ENCODE data around the gene CLDN15.

CLDN15 gene

DNA sequence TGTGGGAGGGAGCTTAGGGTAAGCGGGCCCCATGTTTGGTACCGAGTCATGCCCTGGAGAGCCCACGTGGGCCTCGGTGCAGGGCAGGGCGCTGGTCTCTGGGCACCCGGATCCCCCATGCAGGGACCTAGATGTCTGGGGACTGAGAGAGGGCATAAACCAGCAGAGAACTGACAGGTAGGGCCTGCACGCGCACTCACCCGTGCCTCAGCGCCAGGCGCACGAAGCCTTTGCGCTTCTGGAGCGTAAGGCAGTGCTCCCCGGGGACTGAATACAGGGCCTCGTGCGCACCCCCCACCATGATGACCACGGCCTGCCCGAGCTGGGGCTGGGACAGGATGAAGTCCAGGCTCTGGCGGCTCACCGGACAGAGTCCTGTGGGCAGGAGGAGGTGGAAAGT lies 39.6 kb downstream of the CLDN15 start:
- DNase-seq, result no peak

DNA sequence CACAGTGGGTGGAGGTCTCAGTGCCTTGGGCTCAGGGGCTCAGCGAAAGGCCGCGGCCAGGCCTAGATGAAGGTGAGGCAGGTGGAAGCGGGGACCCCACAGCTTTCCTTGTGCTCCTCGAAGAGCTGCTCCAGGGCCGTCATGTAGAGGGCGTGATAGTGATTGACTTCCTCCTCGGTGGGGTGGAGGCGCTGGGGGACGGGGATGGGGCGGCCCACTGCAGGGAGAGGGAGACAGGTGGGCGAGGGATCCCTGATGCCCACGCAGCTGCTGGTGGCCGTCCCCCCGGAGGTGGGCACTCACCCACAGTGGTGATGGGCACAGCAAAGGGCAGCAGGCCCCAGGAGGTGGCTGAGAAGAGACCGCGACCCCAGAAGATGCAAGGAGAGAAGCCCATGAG lies 41.7 kb downstream of the CLDN15 start:
- no peak for DNase-seq

DNA sequence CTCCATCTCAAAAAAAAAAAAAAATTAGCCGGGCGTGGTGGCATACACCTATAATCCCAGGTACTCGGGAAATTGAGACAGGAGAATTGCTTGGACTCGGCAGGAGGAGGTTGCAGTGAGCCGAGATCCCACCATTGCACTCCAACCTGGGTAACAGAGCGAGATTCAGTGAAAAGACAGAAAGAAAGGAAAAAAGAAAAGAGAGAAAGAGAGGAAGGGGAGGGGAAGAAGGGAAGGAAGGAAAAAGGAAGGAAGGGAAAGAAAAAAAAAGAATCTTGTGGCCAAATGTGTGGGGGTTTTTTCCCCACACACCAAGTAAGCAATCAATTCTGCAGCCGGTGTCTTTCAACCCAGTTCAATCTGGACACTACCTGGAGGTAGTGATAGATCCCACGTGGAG lies 48.5 kb downstream of the CLDN15 start:
- DNase-seq, result no peak

DNA sequence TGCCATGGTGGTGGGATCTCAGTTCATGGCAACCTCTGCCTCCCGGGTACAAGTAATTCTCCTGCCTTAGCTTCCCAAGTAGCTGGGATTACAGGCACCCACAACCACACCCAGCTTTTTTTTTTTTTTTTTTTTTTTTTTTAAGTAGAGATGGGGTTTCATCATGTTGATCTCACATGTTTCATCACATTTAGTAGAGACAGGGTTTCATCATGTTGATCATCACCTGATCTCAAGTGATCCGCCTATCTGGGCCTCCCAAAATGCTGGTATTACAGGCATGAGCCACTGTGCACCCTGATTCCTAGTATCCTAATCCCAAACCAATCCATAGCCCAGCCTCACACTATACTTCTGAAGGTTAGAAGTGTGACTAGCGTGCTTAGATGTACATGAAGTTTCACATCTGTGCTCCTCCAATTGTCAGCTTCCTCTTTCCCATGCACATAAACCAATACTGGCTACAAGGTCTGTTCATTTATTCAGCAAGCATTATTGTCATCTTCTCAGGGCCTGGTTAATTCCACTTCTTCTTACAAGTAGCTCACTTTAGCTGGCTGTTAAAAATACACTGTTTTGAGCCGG lies 50.7 kb downstream of the CLDN15 start:
- no peak for DNase-seq

- DNase-seq, result no peak
These were observed 51.4 kb downstream of the CLDN15 start for GRCh38 chr7:101186194-101186593.

GRCh38 chr7:101185258-101185839 lies 52.3 kb downstream of the CLDN15 start:
- DNase-seq, result no peak
